Activated CD4-positive, alpha-beta T cell treated with anti-CD3 and anti-CD28 coated beads for 1 hour (primary cell): ENCODE results near the gene ZBTB7C.

Source experiments
- DNase-seq: peaks from one replicate; pipeline ENCODE4 v3.0.0-alpha.2; 2020

ZBTB7C gene

DNA sequence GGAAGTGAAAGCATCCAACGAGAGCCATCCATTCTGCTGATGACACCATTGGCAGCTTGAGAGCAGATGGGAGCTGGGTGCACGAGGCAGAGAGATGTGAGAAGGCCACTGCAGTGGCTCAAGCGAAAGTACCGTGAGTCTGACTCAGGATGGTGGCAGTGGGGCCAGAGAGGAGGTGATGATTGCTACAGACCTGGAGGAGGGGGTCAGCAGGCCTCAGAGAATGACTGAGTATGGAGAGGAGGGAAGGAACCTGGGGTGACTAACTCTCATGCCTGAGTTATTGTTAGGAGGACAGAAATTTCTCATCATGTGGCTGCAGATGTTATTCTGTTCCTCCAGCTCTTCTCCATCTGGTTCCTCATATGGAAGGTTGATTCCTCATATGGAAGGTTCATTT, 8.8 kb upstream of the ZBTB7C start:
- DNase-seq, result no peak

DNA sequence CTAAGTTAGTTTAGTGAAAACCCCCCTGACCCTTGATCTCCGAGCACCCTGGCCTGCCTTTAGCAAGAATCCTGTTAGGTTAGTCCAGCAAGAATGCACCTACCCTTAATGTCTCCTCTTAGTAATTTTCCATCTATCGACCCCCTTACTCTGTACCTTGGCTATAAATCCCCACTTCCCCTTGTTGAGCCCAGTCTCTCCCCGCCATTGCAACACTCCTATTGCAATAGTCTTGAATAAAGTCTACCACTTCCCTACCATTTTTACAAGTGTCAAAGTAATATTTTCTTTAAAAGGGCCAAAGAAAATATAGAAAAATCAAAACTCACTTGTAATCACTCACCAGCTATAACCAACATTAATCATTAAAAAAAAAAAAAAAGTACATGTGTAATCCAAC, 4.2 kb upstream of the ZBTB7C start:
- no peak for DNase-seq

DNA sequence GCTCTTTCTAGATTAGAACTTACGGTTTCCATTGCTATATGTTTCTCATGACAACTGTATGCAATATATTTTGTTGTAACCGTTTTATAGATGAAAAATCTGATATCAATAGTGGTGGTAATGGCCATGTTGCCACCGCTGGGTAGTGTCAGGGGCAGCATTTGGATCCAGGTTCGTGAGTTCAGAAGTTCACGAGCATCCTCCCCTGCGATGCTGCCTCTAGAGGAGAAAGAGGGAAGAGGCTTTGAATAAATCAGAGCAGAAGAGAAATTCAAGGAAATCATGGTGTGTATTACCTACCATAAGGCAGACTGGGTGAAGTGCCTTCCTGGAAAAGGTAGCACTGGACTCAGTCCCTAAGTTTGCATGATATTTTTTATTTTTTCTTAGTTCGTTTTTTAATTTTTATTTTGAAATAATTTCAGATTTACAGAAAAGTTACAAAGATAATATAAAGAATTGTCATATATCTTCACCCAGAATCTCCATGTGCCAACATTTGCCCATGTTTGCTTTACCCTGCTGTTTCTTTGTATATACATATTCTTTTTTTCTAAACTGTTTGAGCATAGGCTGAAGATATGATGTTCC, 3.3 kb upstream of the ZBTB7C start:
- no peak for DNase-seq

DNA sequence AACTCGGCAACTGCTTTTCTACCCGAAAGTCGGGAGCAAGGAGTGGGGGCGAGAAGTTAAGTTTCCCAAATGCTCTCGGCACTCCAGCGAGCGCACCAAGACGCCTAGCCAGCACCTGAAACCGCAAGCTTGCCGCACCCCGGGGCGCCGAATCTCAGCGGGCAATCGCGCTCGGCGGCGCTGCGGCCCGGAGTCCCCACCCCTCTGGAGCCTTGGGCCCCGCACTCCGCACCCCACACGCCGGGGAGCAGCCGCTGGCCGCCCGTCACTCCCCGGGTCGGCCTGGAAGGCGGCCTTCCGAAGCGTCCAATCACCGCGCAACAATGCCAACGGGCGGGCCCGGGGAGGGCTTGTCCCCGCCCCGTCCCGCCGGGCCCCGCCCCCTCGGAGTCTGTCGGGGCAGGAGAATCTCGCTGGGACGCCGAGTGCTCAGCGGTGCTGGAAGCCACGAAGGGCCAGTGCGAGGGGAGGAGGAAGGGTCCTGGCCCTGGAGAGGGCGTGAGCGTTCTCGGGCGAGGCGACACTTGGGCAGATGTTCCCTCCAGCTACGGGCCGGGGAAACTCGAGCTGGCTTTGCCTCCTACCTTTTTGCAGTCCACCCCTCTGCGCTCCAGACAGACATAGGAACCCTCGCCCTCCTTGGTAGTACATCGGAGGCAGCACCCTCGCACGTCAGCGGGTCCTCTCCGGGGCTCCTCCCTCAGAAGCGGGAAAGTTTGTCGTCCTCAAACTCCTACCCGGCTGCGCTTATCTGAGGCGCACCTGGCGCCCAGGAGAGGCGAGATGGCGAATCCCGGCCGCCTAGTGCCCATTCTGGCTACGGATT, 1.1 kb upstream of the ZBTB7C start:
- DNase-seq, result peak; percentile 43

DNA sequence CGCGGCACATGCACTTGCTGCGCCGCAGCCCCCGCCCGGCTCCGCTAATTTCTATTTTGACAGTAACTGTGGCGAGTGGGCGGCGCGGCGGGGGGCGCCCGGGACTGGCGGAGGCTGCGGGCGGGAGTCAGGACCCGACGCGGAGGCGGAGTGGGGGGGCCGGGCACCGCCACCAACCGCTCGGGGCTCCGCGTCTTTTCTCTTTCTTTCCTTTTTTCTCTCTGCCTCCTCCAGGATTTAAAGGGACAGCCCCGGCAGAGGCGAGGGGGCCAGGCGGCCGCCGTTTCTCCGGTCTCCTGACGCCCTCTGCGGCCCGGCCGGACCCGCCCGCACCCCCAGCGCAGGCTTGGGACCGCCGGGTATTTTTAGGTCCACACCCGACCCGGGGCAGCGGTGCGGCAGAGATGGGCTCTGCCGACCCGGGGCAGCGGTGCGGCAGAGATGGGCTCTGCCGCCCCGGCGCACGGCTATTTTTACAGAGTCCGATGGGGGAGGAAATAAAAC, 460 bp upstream of the ZBTB7C start:
- no peak for DNase-seq

DNA sequence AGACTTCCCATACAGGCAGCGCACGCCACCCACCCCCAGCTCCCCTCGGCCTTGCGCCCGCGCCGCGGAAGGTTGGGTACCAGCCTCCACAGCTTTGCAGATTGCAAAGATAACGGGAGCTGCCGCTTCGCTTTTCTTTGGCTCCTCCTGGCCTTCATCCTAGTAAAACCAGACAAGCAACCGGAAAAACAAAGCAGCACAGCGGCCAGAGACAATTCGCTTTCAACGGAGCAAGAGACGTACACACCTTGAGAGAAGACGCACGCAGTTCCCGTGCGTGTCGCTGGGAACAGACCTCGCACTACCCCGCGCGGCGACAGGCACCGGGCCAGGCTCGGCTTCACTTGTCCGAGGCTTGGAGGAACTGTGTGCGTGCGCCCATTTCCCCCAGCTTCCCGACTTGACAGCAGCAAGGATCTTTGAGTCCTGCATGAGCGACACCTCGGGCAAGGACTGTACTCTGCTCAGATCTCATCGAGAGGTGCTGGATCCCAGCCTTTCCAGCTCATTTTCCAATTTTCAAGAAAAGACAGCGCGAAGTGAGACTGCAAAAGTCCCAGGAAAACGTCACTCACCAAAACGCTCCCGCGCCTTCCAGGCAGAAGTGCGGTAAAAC, 964 bp downstream of the ZBTB7C start:
- DNase-seq, result no peak

DNA sequence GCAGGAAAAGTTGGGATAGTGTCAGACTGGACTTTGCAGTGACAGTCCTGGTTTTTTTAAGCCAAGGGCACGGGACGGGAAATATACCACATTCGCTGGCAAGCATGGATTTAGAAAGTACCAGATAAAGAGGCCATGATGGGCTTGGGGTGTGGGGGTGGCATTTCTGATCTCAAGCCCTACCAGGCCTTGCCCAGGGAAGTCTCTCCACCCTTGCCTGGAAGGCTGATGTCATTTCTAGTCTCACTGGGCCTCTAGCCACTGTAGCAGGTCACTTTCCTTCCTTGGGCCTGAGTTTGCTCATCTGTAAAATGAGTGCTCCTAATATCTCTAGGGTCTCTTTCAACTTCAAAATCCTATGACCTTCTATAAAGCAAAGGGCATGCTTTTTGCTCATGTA, 1.8 kb downstream of the ZBTB7C start:
- DNase-seq, result no peak

DNA sequence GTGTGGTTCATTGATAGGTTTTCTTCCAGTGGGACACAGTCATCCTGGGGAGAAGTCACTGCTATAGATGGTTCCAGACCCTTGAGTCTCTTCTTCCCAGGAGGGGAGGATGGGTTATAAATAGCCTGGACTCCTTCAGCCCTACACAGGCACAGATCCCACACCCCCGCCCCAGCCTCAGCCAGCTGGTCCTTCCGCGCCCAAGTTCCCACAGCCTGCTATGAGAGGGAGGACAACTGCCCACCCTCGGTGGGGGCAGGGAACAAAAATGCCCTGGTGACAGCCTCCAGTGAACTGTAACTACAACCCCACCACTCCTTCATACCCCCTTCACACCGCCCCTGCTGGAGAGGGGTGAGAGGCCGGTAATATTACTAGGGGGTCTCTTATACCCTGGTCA, 3.2 kb downstream of the ZBTB7C start:
- no peak for DNase-seq

DNA sequence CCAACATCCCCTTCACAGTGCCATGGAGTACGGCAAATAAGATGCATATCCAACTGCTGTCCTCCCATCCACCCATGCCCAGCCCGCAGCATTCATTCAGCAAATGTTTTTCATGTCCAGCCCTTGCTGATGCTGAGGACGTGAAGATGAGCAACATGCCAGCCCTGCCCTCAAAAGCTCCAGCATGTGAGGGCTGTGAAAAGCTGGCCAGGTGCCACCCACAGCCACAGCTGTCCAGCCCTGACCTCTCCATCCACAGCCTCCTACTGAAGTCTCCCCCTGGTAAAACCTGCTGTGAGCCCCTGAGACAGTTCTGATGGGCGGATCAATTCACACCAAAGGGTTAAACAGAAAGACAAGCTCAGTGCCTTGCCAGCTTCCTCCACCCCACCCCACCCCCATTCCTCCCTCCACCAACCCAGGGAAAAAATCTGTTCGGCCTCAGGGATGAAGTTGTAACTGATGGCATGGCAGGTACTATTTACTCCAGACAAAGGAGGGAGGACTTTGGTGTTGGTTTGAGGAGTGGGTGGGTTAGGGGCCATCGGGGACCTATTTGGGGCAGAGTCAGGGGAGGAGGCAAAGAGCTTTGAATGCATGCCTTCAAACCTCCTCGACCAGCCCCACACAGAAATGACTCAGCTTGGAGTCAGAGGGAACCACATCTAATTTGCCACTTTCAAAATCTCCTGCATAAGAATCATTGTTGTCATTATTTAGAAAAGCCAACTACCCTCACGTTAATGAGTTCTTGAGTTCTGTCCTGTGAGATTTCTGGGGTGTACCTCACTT, 4.3 kb downstream of the ZBTB7C start:
- no peak for DNase-seq

DNA sequence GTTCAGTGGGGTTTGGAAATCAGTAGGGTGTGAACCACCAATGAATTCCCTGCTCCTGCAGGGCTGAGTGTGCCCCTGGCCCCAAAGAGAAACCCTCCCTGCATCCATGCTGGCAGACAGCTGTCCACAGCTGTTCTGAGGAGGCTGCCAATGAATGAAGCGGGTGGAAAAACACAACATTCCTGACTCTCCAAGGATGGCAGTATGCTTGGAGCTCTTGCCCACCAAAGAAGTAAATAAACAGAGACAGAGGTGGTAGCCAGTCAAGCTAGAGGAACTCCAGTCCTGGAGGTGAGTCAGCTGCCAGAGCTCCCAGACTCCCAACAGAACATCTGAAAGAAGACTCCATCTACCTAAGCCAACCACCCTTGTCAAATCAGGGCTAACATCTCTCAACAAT, 6.2 kb downstream of the ZBTB7C start:
- no peak for DNase-seq

DNA sequence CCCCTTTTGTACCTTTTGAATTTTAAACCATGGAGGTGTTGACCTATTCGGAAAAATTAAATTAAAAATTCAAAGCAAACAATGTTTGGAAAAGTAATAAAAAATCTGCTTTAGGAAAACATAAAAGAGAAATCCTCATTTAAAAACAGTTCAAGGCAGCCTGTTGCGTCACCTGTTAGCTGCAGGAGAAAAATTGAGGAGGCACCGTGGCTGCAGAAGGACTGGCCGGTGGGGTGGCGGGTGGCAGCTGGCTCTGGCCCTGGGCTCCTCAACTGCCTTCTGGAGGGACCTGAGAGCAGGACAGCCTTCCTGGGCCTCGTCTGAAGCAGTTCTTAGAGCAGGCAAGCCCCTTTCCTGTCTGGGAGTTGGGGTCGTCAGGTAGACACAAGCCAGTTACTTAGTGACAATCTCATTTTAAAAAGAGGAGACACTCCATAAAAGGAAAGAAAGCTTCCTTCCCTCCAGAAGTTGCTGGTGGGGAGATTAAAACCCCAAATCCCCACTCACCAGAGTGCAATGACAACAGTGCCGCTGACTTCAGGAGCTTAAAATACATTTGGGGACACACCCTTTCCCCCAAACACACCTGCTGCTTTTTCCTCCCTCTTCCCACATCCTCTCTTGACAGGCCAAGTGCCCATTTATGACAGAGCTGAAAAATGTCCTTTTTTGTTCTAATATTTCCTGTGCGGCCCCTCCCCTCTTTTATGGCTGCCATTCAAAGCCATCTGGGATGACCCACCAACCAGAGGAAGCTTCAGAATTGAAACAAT, 9.7 kb downstream of the ZBTB7C start:
- no peak for DNase-seq

DNA sequence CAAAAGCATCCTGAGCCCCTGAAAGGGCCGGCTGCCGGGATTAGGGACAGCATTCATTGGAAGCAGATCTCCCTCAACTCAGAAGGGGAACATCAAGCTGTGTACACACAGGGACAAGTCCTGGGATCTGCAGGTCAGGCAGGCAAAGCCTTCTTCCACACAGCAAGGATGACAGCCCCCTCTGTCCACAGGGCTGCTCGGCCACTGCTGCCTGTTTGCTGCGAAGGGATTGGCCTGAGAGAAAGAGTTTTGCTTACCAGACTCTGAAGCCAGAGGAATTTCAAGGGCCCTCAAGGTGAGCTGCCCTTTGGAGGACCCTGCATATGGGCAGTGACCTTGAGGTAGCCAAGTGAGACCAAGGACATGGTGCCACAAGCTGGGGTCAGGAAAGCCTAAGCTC, 11.1 kb downstream of the ZBTB7C start:
- no peak for DNase-seq

DNA sequence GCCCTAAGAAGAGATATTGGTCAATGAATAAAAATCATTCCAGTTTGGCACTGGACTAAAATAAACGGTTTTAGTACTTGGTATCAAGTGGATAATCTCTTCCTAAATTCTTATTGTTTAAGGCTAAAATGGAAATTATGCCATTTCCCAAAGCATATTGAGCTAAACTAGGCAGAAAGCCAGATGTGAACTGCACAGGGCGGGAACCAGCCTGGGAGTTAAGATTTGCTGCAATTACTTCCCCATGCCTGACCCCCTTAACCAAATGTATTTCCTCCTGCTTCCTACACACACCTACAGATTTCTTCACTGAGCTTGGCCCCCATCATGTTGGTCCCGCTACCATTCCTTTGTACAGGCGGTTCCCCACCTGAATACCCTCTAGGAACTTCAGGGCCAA, 12.2 kb downstream of the ZBTB7C start:
- DNase-seq, result no peak

DNA sequence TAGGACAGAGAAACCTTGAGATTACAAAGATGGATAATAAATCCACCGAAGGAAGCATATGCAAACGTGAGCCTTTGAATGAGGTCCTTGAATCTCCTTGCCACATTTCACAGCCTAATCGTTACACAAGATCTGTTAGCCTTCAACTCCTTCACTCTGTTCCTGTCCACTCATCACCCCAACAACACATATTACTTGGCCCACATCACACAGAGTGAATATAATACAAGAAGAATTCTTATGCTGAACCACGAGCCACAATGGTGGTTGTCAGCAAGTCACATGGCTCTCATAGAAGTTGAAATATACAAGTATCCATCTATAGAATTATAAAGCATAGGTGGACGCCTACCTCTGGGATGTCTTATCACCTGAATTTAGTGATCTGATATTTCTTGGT, 12.6 kb downstream of the ZBTB7C start:
- DNase-seq, result no peak

DNA sequence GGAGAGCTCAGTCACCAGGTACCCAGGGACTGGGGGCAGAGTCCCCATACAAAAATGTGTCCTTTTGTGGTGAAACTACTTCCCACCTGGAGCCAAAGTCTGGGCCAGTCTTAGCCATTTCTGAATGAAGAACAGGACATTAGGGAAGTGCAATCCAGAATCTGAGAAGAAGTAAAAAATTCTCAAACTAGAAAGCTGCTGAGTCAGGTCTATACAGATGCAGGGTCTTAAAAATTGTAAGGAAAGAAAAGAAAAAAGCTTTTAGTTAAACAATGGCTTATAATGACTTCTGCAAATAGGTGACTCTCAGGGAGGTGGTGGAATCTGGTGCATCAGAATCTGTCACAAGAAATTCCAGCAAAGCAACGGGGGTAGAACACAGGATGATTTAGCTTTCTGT, 13.5 kb downstream of the ZBTB7C start:
- no peak for DNase-seq

DNA sequence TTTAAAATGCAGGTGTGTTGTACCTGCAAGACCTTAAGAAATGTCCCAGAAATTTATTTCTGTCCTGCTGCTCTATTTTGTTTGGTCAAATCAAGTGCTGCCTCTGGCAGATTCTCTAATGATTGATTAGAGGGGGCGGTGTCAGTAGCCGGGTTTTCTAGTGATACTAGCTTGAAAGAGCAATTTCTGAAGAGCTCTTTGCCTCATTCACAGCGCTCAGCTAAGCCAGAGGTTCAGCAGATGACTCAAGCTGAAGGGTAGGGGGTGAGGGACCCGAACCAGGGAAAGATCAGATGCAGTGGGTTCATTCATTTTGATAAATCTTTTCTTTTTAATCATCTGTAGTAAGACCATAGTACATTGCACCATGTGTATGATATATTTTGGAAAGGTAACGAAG, 15.0 kb downstream of the ZBTB7C start:
- DNase-seq, result no peak

DNA sequence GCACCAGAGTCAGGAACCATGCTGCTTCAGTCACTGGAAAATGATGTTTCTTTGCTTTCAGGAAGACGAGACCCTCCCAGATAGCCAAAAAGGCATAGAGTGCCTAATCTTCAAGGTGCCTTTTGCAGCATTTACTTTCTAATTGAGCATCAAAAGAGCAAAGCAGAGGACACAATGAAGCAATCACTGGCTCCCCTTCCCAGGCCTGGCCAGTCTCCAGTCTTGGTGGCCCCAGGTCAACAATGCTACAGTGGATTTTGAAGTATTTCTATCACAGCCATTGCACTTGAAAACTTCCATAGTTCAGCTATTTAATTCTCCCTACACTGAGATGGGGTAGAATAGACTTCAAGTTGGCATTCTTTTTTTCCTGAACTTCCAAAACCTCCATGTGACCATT, 15.4 kb downstream of the ZBTB7C start:
- DNase-seq, result no peak

DNA sequence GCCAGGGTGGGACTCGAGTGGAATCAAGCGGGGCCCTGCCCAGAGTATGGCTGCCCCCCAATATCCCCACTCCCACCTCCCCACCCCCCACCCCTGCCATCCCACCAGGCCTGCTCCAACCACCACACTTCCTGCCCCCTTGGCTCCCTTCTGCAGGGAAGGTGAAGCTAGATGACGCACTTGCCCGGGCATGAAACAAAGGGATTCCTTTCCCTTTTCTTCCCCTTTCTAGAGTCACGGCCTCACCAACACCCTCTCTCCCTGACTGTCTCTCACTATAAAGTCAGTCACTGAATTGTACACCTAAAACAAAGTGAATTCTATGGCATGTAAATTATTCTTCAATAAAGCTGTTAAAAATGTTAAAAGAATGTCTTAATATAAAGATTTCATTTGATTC, 16.0 kb downstream of the ZBTB7C start:
- DNase-seq, result no peak

DNA sequence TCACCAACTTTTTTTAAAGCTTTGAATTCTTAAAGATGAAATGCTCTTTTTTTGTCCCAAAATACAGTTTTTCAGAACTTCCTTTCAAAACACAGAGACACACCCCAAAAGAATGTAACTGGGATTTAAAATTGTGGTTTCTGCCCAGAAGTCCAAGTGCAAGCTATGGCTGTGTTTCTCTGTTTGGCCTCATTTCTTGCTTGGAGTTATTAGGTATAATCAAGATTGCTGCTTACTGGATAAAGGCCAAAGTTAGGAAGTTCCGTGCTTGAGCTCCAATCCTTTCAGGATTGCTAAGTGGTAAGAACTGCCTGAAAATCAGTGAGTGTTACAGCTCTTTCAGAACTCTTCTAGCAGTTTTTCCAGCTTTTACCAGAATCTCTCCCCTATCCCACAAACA, 16.9 kb downstream of the ZBTB7C start:
- DNase-seq, result no peak

DNA sequence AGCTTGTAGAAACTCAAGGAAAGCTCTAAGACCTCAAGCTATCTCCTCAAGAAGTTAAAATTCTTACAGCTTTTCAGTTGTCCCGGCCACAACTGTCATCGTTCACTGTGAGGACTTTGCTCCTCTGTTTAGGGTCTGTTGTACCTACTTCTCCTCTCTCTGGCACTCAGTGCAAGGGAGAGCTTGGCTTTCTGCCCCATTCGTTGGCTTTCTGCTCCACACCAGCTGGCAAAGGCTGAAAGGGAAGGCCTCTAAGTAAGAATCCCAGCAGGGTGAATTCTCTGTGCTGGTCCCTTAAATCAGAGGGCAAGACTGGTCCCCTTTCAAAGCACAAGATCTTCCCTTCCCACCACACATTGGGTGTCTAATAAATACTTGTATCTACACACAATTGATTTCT, 17.3 kb downstream of the ZBTB7C start:
- DNase-seq, result no peak

DNA sequence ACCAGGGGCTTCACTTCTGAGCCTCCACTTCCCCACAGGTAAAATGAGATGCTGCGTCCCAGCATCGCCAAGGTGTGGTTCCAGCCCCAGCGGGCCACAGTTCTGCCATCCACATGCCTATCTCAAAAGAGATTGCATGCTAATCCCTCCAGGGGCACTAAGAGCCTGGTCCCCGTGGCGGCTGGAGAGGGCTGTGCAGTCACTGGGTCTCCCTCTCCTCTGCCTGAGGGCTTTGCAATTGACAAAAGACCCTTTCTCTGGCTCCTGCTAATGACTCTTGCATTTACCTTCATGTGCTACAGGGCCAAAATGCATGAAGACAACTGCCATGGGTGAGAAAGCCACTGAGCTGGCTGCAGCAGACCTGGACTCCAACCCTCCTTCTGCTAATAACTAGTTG, 18.5 kb downstream of the ZBTB7C start:
- DNase-seq, result no peak

DNA sequence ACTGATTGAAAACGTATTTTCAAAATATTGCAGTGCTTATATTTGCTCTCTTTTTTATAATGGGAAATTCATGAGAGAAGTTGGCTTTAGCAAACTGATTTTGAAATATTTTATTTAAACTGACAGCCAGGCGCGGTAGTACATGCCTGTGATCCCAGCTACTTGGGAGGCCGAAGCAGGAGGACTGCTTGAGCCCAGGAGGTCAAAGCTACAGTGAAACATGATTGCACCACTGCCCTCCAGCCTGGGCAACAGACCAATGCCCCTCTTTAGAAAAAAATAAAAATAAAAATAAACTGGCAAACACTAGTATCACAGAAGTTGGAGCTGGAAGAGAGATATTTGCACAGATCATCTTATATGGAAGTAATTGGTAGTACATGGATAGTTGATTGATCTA, 20.7 kb downstream of the ZBTB7C start:
- DNase-seq, result no peak

DNA sequence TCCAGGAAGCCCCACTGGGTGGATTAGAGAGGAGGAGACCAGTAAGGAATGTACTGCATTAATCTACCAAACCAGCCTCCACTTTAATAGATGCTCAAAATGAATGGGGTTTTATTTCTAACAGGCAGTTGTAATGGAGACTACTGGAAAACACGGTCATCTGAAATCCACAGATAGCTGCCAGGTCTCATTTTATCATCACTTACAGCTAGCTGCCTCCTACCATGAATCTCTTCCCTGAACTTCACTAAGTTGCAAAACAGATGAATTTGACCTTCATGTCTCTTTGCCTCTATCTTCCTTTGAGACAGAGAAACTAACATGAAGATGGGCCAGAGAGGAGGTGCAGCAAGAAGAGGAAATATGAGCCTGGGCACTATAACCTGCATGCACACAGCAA, 21.9 kb downstream of the ZBTB7C start:
- no peak for DNase-seq
